ENCODE measurements around the gene DAP. TPM values are rescaled to one million over a fixed set of nuclear protein-coding genes. Genes with fewer than 3 reads are reported as not detected.

The DAP gene
- total RNA-seq, 1 experiment from 2014 or later: 279 TPM

GRCh38 chr5:10689391-10690081 lies 71.5 kb downstream of the DAP start:
- CTCF ChIA-PET: interaction anchor here (0.8 to 1.2 kb wide), 4 partner anchors 57 to 237 kb away, joined by 3 to 5 read pairs (median 3); no protein-coding TSS in a partner anchor

GRCh38 chr5:10688651-10689171 lies 72.3 kb downstream of the DAP start:
- Histone ChIP-seq H3K36me3 (ENCODE audit: low read depth) (peaks cover 29% of the 10 kb centered on the region; the same call in 1 of the 2 replicates), H3K4me1 (replicated peaks; ENCODE audit: insufficient read depth) (peaks cover 11% of the 10 kb centered on the region), H2AFZ (no peak overlapping the region), H3K9me3 (ENCODE audit: insufficient read depth, low read depth) (no peaks in the 10 kb centered on the region), H3F3A (ENCODE audit: insufficient read depth, low read depth) (no peaks in the 10 kb centered on the region), H3K4me2 (no peak overlapping the region), H4K20me1 (ENCODE audit: insufficient read depth) (peaks cover 5% of the 10 kb centered on the region; the same call in 1 of the 2 replicates), H3K27ac (no peak overlapping the region), H3K4me3 (no peak overlapping the region), H3K79me2 (ENCODE audit: low read depth) (peaks cover 30% of the 10 kb centered on the region), H3K9me2 (ENCODE audit: insufficient read depth) (no peaks in the 10 kb centered on the region), H3K27me3 (ENCODE audit: insufficient read depth, low read depth) (no peaks in the 10 kb centered on the region)
- ChIA-PET CTCF (interaction anchor here (0.9 to 1.2 kb wide), 2 partner anchors 56 to 236 kb away, joined by 3 to 5 read pairs; no protein-coding TSS in a partner anchor), POLR2A (ENCODE audit: unreplicated experiment) (interaction anchor here (0.5 kb wide), 1 partner anchor 17 kb away, joined by 3 read pairs; no protein-coding TSS in a partner anchor)
- no peak for DNase-seq
- TF ChIP-seq EZH2 (IDR thresholded peaks at IDR 0.05; ENCODE audit: low read depth) (no peak), CTCF (conservative IDR thresholded peaks at IDR 0.05) (no peak)
- intact Hi-C loops (cut with micrococcal nuclease; ENCODE audit: unreplicated experiment): no loop called here
- no TSS peak for BruUV-seq (replicated peaks)

More at GRCh38 chr5:10689391-10690081, 71.5 kb downstream of the DAP start:
- peak in 1 of 2 experiments; percentile 47 for DNase-seq
- H3K36me3 ChIP-seq (ENCODE audit: low read depth): peaks cover 29% of the 10 kb centered on the region; the same call in 1 of the 2 replicates
- BruUV-seq (replicated peaks): no TSS peak
- peaks cover 39% of the 10 kb centered on the region for H3K79me2 ChIP-seq (ENCODE audit: low read depth)
- POLR2A ChIA-PET (ENCODE audit: unreplicated experiment): interaction anchor here (0.5 to 0.6 kb wide), 3 partner anchors 16 to 249 kb away, joined by 3 to 9 read pairs (median 5); no protein-coding TSS in a partner anchor
- intact Hi-C loops (cut with micrococcal nuclease; ENCODE audit: unreplicated experiment): loop anchor here (10.0 kb wide), 2 partner anchors 275 to 925 kb away; no protein-coding TSS in a partner anchor
- H3K27me3 ChIP-seq (ENCODE audit: insufficient read depth, low read depth): no peaks in the 10 kb centered on the region
- peak; percentile 37 for TF ChIP-seq CTCF (conservative IDR thresholded peaks at IDR 0.05)
- no peak for TF ChIP-seq EZH2 (IDR thresholded peaks at IDR 0.05; ENCODE audit: low read depth)
- no peak overlapping the region for H3K27ac ChIP-seq
- no peak overlapping the region for H3K4me3 ChIP-seq
- peaks cover 11% of the 10 kb centered on the region; the same call in 1 of the 2 replicates for H4K20me1 ChIP-seq (ENCODE audit: insufficient read depth)
- peaks cover 11% of the 10 kb centered on the region for H3K4me1 ChIP-seq (replicated peaks; ENCODE audit: insufficient read depth)
- no peak overlapping the region for H2AFZ ChIP-seq
- no peaks in the 10 kb centered on the region for H3K9me3 ChIP-seq (ENCODE audit: insufficient read depth, low read depth)
- no peak overlapping the region for H3K4me2 ChIP-seq
- H3F3A ChIP-seq (ENCODE audit: insufficient read depth, low read depth): no peaks in the 10 kb centered on the region
- no peaks in the 10 kb centered on the region for H3K9me2 ChIP-seq (ENCODE audit: insufficient read depth)

- Histone ChIP-seq H3K27me3 (ENCODE audit: insufficient read depth, low read depth) (no peaks in the 10 kb centered on the region), H2AFZ (no peak overlapping the region), H3K9me2 (ENCODE audit: insufficient read depth) (no peaks in the 10 kb centered on the region), H3K79me2 (ENCODE audit: low read depth) (peaks cover 14% of the 10 kb centered on the region), H3K9me3 (ENCODE audit: insufficient read depth, low read depth) (no peaks in the 10 kb centered on the region), H3K4me2 (no peak overlapping the region), H3K27ac (no peak overlapping the region), H3K4me3 (no peak overlapping the region), H3F3A (ENCODE audit: insufficient read depth, low read depth) (no peaks in the 10 kb centered on the region), H3K4me1 (replicated peaks; ENCODE audit: insufficient read depth) (peaks cover 6% of the 10 kb centered on the region; the same call in 1 of the 2 replicates), H4K20me1 (ENCODE audit: insufficient read depth) (no peaks in the 10 kb centered on the region; the same call in 1 of the 2 replicates), H3K36me3 (ENCODE audit: low read depth) (peaks cover 36% of the 10 kb centered on the region; the same call in 1 of the 2 replicates)
- intact Hi-C loops (cut with micrococcal nuclease; ENCODE audit: unreplicated experiment): no loop called here
- TF ChIP-seq CTCF (conservative IDR thresholded peaks at IDR 0.05) (no peak), EZH2 (IDR thresholded peaks at IDR 0.05; ENCODE audit: low read depth) (no peak)
- no TSS peak for BruUV-seq (replicated peaks)
- no peak for DNase-seq
- ChIA-PET POLR2A (ENCODE audit: unreplicated experiment) (no interaction called here), CTCF (no interaction called here)
Measured at GRCh38 chr5:10686890-10687289, 74.1 kb downstream of the DAP start.

Measured in PC-9 (cell line).